Measurements from ENCODE around the gene TOX2.

- TF ChIP-seq, protein P1, sequence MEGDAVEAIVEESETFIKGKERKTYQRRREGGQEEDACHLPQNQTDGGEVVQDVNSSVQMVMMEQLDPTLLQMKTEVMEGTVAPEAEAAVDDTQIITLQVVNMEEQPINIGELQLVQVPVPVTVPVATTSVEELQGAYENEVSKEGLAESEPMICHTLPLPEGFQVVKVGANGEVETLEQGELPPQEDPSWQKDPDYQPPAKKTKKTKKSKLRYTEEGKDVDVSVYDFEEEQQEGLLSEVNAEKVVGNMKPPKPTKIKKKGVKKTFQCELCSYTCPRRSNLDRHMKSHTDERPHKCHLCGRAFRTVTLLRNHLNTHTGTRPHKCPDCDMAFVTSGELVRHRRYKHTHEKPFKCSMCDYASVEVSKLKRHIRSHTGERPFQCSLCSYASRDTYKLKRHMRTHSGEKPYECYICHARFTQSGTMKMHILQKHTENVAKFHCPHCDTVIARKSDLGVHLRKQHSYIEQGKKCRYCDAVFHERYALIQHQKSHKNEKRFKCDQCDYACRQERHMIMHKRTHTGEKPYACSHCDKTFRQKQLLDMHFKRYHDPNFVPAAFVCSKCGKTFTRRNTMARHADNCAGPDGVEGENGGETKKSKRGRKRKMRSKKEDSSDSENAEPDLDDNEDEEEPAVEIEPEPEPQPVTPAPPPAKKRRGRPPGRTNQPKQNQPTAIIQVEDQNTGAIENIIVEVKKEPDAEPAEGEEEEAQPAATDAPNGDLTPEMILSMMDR (IDR thresholded peaks at IDR 0.05) = no peak
- TF ChIP-seq ZFX (IDR thresholded peaks at IDR 0.05; ENCODE audit: borderline replicate concordance) = no peak
These were observed 89.8 kb downstream of the TOX2 start for GRCh38 chr20:44004306-44004915.

All from 22Rv1 (cell line).